A673 (cell line): Measurements from ENCODE around the gene CAVIN1.

Source experiments
- EZH2 ChIP-seq: fragments of 200-600 bp; sonication (generic); IDR thresholded peaks from 2 replicates; pipeline ENCODE4 v1.6.1; 2017; ENCODE audit warnings: borderline replicate concordance, low read depth, mild to moderate bottlenecking, mixed read lengths, antibody characterized with exemption, low read length; ENCODE audit not compliant: poor library complexity, severe bottlenecking
- TF ChIP-seq, protein P1 (sequence below): fragments of 300-800, 200-600 bp; sonication (generic); conservative IDR thresholded peaks from 2 replicates; pipeline ENCODE4 v1.5.1; 2017; ENCODE audit warnings: low read depth, mild to moderate bottlenecking, antibody characterized with exemption, low read length, moderate library complexity, mixed read lengths

DNA sequence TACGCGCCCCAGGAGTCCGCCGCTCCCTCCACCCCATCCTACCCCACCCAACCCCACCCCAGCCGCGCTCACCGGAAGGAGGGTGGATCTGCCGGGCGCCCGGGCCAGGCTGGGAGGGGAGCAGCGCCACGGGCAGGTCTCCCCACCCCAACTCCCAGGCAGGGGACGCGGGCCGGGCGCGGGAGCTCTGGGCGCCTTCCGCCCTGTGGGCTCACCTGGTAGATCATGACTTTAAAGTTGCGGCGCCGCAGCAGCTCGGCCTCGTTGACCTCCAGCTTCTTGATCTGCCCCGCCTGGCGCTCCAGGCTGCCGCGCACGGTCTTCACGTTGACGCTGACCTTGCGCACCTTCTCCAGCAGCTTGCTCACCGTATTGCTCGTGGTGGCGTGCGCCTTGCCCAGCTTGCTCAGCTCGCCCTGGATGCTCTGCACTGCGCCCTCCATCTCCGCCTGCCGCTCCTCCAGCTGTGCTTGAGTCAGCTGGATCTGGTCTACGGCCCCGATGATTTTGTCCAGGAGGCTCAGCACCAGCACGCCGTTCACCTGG is 571 bp downstream of the CAVIN1 start:
- TF ChIP-seq, protein P1, sequence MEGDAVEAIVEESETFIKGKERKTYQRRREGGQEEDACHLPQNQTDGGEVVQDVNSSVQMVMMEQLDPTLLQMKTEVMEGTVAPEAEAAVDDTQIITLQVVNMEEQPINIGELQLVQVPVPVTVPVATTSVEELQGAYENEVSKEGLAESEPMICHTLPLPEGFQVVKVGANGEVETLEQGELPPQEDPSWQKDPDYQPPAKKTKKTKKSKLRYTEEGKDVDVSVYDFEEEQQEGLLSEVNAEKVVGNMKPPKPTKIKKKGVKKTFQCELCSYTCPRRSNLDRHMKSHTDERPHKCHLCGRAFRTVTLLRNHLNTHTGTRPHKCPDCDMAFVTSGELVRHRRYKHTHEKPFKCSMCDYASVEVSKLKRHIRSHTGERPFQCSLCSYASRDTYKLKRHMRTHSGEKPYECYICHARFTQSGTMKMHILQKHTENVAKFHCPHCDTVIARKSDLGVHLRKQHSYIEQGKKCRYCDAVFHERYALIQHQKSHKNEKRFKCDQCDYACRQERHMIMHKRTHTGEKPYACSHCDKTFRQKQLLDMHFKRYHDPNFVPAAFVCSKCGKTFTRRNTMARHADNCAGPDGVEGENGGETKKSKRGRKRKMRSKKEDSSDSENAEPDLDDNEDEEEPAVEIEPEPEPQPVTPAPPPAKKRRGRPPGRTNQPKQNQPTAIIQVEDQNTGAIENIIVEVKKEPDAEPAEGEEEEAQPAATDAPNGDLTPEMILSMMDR, result no peak
- TF ChIP-seq EZH2, result no peak
